Kidney tubule cell (primary cell): ENCODE data around the gene MYOF.
"Not testable (repeated sequence)": the region's sequence is repeated elsewhere in the genome, so short reads cannot be mapped to it uniquely, and the experiment has no call there.

ENCODE experiments used
- DNase-seq: peaks from one replicate; pipeline ENCODE4 v3.0.0-alpha.2; 2018; ENCODE audit warnings: low spot score

MYOF gene

DNA sequence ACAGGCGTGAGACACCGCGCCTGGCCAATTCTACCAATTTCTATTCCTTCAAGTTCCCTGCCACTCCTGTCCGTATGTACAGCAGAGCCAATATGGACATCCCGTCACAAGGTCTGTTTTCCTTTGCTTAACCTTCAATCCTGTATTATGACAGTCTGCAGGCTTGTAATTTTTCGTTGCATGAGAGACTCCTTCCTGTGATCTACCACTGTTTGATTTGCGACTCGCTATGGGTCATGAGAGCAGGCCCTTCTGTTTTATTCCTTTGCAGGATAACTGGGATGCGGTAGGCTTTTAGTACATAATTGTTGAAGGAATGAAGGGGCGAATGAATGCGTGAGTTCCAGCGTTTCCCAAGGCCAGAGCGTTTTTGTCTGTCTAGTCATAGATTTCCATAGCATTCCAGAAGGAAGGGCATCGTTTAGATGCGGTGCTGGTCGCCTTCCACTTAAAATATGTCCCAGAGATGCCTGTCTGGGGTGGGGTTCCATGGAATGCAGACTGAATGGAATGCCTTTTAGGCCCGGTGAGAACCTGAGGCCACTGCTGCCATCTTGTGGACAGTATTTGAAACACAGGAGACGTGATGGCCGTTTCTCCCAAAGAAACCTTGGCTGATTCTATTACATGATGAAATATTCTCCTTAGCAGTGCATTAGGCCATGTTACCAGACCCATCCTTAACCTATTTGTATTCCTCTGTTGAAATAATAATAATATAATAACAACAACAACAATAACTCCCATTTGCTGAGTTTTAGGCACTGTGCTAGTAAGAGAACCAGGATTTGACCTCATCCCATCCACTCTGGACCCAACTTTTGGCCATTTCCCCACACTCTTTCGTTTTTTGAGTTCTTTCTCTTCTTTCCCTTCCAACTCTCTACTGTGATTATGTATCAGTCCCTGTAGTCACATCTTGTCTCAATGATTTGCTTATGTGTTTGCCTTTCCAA is 193.2 kb downstream of the MYOF start:
- DNase-seq, result peak; percentile 94

DNA sequence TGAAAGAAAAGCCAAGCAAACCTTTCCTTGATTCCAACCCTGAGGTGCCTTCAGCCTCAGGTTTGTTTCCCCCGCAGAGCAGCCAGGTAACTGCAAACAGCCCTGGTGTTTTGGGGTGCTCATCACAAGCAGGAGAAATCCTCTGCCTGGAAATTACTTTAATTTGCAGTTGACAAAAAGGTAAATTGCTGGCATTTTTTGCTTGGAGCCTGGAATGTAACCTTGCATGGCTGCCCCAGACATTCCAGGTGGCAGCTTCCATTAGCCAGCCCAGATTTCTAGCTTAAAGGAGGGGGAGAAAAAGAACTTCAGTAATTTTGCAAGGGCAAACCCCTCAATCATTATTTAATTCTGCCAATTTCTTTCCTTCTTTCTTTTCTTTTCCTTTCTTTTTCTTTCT is 194.4 kb downstream of the MYOF start:
- peak; percentile 19 for DNase-seq

DNA sequence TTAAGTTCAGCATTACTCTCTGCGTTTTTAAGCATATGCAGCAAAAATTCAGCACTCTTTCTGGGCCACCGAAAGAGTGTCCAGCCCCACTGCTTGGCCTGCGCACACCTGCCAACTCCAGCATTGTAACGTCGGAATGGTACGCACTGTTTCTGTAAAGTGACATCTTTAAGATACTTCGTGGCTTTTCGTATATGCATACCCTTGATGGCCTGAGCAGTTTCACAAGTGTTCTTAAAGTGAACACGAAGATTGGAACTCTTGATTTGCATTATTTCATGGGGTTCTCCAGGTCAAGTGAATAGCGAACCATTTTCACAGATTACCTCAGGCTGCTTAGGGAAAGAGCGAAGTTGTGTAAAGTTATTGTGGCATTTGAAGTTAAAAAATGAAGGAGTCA is 197.9 kb downstream of the MYOF start:
- not testable (repeated sequence) for DNase-seq

DNA sequence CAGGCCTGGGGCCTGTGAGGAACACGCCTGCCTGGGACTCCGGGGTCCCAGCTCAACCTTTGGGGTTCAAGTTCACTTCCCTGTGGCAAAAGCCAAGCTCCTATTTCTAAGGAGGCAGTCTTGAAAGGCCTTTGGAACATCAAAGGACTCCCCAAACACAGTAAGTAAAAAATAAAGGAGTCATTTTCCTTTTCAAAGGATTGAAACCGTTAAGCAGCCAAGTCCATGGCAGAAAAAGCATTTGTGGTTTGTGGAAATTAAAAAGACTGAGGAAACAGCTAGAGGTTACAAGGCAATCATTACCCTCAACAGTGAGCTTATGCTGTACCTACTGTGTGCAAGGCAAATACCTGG is 200.8 kb downstream of the MYOF start:
- DNase-seq, result no peak

DNA sequence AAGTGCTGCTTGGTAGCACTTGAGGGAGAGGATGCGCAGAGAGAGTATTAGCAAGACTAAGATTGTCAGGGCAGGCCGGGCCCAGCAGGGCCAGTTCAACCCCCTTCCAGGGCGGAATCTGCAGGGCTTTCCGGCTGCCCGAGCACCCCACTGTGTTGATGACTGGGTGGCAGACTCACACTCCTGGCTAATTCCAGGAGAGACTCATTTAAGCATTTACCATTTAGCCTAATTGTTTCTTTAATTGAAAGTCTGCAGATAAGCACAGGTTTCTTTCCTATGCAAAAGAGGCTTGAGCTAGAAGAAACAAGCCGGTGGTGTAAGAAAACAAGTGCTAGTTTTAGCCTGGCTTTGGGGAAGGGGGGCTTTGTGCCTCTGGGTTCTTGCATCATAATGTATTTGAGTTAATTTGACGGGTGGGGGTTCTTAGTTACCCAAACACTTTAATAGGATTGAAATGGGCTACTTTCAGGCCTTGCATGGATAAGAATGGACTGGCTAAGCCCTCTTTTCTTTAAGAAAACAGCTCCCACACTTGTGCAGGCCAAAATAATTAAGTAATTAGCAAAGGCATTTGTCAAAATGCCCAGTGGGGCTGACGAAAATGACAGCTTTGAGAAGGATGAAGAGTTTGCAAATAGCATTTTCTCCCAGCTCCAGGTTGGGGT is 201.3 kb downstream of the MYOF start:
- no peak for DNase-seq

DNA sequence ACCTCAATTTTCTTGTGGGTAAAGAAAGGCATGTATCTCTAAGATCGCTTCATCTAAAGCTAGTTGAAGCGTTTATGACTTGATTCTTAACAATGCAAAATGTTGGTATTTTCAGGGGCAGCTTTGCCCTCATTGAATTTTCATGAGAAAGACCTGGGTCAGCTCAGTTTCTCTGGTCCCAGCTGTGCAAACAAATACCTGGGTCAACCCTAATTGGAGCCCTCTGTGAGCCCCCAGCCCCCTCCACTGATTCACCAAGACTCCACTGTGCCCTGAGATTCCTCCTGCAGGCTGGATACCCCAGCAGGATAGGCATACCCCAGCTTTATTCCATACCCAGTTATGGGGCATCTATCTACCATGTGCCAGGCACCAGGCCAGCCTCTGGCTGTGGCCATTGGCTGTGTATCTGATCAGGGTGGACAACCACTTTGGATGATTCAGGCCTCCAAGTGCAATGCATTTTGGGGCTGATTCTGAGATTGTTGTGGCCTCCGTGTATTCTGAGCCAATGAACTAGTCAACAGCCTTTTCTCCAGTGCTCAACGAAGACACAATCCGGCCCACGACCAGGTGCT is 201.9 kb downstream of the MYOF start:
- no peak for DNase-seq

DNA sequence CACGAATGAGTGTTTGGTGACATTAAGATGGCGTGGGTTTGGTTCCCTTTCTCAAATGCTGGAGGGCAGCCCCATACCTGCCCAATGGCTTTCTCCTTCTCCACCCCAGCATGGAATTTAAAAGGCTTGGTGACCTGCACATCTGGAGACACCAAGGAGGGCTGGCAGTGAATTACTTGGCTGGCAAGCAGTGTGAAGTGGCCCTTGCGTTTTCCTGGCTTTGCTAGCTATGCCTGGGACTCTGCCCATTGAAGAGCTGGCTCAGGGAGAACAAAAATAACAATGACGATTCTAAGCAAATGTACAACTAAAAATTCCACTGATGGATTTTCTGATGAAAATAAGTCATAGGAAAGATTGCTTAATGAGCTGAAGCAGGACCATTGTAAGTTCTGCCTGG is 204.8 kb downstream of the MYOF start:
- no peak for DNase-seq

DNA sequence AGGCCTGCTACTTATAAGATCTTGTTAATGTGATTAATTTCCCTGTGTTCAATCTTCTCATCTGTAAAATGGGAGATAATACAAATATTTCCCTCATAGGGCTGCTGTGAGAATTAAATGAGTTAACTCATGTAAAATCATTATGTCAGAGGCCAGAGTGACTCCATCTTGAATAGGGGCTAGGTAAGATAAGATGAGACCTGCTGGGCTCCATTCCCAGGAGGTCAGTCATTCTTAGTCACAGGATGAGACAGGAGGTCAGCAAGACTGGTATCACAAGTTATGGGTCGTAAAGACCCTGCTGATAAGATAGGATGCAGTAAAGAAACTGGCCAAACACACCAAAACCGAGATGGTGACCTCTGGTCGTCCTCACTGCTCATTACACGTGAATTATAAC is 207.7 kb downstream of the MYOF start:
- DNase-seq, result no peak

DNA sequence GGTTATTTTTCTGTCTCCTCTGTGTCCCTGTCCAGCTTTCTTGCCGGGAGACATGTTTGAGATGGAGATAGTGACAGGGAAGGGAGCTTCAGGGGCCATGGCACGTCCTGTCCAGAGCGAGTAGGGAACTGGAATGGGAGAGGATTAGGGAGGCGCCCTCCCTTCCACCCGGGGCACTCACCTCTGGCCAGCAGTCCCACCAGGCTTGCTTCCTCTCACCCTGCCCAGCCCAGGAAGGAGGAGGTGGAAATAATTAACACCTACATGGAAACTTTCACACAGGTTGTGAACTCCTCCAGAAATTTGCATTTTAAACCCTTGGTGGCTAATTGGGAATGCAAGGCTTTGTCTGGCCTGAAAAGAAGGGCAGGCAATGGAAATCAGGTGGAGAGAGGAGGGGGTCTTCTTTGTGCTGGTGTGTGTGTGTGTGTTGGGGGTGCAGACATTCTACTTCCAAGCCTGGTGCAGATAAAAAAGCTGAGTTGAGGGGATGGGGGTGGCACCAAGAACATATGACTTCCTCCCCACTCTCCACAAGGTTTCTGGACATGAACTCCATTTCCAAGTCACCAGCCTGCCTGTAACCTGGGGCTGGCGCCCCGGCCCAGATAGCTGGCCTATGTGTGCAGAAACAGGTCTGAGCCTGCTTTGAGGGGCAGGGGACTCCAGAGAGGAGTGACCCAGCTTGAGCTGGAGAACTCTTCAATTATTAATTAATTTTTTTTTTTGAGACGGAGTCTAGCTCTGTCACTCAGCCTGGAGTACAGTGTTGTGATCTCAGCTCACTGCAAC is 209.1 kb downstream of the MYOF start:
- no peak for DNase-seq

DNA sequence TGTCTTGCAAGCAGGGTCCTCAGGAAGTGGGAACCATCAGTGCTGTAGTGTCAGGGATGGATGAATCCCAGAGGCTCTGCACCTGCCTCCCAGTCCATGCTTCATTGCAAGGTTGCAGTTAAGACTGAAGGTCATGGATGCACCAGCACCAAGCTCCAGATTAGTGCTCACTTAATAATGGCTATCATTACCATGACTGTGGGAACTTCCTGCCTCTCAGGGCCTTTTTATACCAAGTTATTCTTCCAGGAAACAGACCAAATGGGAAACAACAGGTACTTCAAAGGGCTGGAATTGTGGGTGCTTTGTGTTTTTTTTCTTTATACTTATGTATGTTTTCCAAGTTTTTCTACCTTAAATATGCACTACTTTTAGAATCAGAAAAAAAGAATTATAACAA is 210.8 kb downstream of the MYOF start:
- DNase-seq, result no peak

DNA sequence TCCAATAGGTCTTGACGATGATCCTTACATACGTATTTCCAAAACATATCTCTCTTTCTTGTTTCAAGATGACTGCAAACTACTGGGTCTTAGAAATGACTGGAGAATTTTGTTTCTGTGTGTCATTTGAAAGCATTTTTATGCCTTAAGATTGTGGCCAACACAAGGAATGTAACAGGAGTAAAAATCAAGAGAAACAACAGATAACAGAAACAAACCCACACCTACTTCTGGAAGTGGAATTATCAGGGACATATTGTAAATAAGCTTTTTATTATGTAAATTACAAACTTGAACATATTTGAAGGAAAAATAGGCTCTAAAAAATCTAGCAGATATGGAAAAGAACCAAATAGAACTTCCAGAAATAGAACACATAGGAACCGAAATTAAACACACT is 212.9 kb downstream of the MYOF start:
- DNase-seq, result no peak

DNA sequence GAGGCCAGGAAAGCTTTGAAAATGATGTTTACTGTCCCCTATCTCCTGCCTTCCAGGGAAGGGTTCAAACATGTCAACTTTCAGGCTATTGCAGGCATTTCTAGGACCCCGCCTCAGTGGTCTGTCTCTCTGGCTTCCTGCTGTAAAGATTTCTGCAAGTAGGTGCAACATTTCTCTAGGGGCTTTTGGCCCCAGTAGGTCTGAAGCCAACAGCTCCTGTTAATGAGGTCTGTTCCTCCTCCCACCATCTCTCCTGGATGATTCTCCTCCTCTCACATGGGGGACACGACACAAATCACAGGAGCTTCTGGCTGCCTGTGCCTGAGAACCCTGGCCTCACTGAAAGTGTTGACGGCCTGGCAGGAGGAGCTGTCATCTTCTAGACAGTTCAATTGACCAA is 214.1 kb downstream of the MYOF start:
- no peak for DNase-seq

DNA sequence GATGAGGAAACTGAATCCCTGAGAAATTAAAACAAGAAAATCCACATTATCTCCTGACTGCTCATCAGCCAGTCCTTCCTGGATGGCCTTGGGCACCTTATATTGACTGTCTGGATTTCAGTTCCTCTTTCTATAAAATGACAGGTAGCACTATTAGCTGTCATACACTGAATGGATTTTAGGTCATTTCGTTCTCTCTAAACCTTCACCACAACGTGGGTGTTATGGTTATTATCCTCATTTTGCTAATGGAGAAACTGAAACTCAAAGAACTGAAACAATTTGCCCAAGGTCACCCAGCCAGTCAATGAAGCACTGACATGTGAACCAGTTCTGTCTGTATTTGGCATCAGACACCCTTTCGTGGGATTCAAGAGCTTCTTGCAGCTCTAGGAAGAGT is 214.6 kb downstream of the MYOF start:
- DNase-seq, result no peak

DNA sequence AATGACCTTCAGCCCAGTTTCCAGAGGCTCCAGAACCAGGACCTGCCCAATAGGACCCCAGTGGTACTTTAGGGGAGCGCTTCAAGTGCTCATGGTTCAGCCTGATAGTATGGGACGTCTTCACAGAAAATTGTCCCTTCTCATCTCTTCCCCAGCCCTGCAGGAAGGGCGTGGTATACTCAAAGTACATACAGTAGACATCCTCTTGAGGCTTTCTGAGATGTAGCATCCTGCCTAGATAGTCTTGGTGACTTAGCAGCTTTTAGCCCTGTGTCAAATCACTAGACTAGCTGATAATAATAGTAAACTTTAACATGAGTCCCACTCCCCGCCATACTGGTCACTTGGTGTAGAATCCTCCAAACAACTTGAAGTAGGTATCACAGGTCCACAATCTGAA is 215.3 kb downstream of the MYOF start:
- no peak for DNase-seq

DNA sequence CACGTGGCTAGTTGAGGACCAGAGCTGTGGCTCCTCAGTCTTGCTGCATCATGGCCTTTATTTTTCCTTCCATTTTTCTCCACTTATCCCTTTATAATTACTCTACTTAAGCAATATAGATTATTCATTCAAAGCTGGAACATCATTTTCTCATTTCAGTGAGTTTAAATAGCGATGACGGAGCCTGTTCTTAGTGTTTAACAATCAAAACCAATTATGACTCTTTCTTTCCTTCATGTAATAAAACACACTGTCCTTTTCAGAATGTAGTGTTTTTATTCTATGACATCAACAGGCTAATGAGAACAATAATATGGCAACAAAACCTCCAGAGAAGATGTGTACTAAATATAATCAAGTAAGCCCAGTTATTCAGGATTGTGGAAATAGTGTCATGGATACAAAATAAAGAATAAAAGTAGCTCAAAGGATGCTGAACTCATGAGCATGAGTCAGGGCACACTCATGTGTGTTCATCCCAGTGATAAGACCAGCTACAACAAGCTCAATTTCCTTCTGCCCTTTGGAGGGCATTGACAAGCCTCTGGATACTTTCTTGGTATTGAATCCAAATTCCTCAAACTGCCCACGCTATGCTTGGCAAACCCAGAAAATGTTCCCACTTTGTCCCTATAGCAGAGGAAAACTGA is 220.0 kb downstream of the MYOF start:
- peak; percentile 78 for DNase-seq

DNA sequence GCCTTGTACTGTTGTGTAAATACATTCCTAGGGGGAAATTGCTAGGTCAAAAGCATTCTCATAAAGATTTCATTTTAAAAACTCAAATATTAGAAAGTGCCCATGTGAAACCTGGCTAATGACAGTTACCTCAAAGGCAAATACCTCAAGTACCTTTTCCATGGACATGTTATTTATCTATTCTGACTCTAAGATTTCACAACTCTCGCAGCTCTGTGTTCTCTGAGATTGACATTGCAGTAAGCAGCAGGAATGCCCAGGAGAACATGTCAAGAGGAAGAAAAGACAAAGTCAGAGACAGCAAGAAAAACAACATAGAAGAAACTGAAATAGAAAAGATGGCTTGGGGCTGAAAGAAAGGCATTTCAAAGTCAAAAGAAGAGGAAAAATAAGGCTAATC is 221.0 kb downstream of the MYOF start:
- no peak for DNase-seq

DNA sequence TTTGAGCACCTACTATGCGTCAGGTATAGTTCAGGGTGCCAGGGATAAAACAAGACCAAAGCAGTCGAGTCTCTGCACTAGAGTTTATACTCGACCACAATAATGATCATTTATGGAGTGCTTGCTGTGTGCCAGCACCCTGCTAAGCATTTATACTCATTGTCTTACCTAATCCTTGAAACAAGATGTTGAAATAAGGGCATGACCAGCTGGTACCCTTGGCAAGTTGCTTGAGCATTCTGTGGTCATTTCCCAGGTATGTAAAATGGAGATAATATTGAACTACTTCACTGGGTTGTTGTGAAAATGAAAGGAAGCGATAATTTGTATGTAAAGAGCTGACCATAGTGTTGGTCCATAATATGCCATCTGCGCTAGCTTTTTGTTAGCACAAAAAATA is 223.0 kb downstream of the MYOF start:
- DNase-seq, result no peak
